ENCODE data around the gene TRPM1.

The TRPM1 gene

GRCh38 chr15:31101262-31102038 lies at the start of gene TRPM1:
Gene TRPM1 (minus strand): TSS chr15:31101725. CDS start chr15:31081355, 20,370 bp downstream.
- no peak for TF ChIP-seq CTCF (conservative IDR thresholded peaks at IDR 0.05; ENCODE audit: low read depth, low read length)
- no peak for DNase-seq (ENCODE audit: low read depth)
- H3K4me3 ChIP-seq (ENCODE audit: low read length) = peak within 1 kb of the TSS; percentile 83

GRCh38 chr15:31150732-31151231 lies 49.3 kb upstream of the TRPM1 start:
- no peak for DNase-seq (ENCODE audit: low read depth)
- no peak overlapping the region for H3K4me3 ChIP-seq (ENCODE audit: low read length)
- TF ChIP-seq CTCF (conservative IDR thresholded peaks at IDR 0.05; ENCODE audit: low read depth, low read length) = no peak

GRCh38 chr15:31149987-31150386 lies 48.5 kb upstream of the TRPM1 start:
- H3K4me3 ChIP-seq (ENCODE audit: low read length) = no peak overlapping the region
- no peak for TF ChIP-seq CTCF (conservative IDR thresholded peaks at IDR 0.05; ENCODE audit: low read depth, low read length)
- DNase-seq (ENCODE audit: low read depth) = no peak

GRCh38 chr15:31149088-31149505 lies 47.6 kb upstream of the TRPM1 start:
- no peak for TF ChIP-seq CTCF (conservative IDR thresholded peaks at IDR 0.05; ENCODE audit: low read depth, low read length)
- DNase-seq (ENCODE audit: low read depth) = no peak
- H3K4me3 ChIP-seq (ENCODE audit: low read length) = no peak overlapping the region

- no peak for DNase-seq (ENCODE audit: low read depth)
- no peak for TF ChIP-seq CTCF (conservative IDR thresholded peaks at IDR 0.05; ENCODE audit: low read depth, low read length)
Measured at GRCh38 chr15:31148297-31149087, 47.0 kb upstream of the TRPM1 start.

GRCh38 chr15:31147944-31148296 lies 46.4 kb upstream of the TRPM1 start:
- DNase-seq (ENCODE audit: low read depth) = no peak
- no peak for TF ChIP-seq CTCF (conservative IDR thresholded peaks at IDR 0.05; ENCODE audit: low read depth, low read length)
- H3K4me3 ChIP-seq (ENCODE audit: low read length) = no peak overlapping the region

More at GRCh38 chr15:31148297-31149087, 47.0 kb upstream of the TRPM1 start:
- H3K4me3 ChIP-seq (ENCODE audit: low read length) = no peak overlapping the region
